Keratinocyte (primary cell): Measurements from ENCODE around the gene MAPK7. TPM values are rescaled to one million over a fixed set of nuclear protein-coding genes. Genes with fewer than 3 reads are reported as not detected.

Experiments used
- DNase-seq: peaks from one replicate; pipeline ENCODE4 v3.0.0-alpha.2; 2011; ENCODE audit warnings: low read depth, missing footprints, low spot score
- FAIRE-seq: peaks from 2 replicates; lab custom pipeline; 2011; peaks lifted over from hg19 to GRCh38; lab: Jason Lieb, UNC
- H2AFZ ChIP-seq: 2 replicates; pipeline ENCODE4 v1.6.0; 2012; ENCODE audit warnings: low read length, control low read depth, inconsistent platforms; ENCODE audit not compliant: control insufficient read depth
- H3K27ac ChIP-seq: 2 replicates; pipeline ENCODE4 v1.5.1; 2011; ENCODE audit warnings: low read length; ENCODE audit not compliant: control insufficient read depth, insufficient read depth
- H3K27me3 ChIP-seq: 3 replicates; pipeline ENCODE4 v1.6.0; 2011; ENCODE audit warnings: low read length; ENCODE audit not compliant: control insufficient read depth, insufficient read depth; ENCODE audit errors: extremely low read depth
- H3K36me3 ChIP-seq, 2 experiments: 2 replicates in 1 of 2; 3 replicates in 1 of 2; pipeline ENCODE4 v1.5.1; 2011; ENCODE audit warnings: low read length in 2 of 2, mild to moderate bottlenecking in 1 of 2; ENCODE audit not compliant: control insufficient read depth in 2 of 2, insufficient read depth in 2 of 2; ENCODE audit errors: extremely low read depth in 1 of 2
- H3K4me1 ChIP-seq: 3 replicates; pipeline ENCODE4 v1.5.1; 2011; ENCODE audit warnings: low read length; ENCODE audit not compliant: control insufficient read depth, insufficient read depth; ENCODE audit errors: extremely low read depth
- H3K4me2 ChIP-seq: 3 replicates; pipeline ENCODE4 v1.6.0; 2011; ENCODE audit warnings: low read depth, low read length; ENCODE audit not compliant: control insufficient read depth, insufficient read depth; ENCODE audit errors: extremely low read depth
- H3K4me3 ChIP-seq, 3 experiments: fragments of 200-600 bp in 1 of 3; sonication (generic) in 1 of 3; 2 replicates in 2 of 3; 3 replicates in 1 of 3; pipeline ENCODE4 v1.5.1; 2011 to 2016; ENCODE audit warnings: low read length in 3 of 3, mild to moderate bottlenecking in 3 of 3, control low read depth in 2 of 3, inconsistent platforms in 1 of 3, low read depth in 1 of 3, mixed read lengths in 1 of 3, mixed run types in 1 of 3, moderate library complexity in 1 of 3; ENCODE audit not compliant: control insufficient read depth in 2 of 3, insufficient read depth in 2 of 3; ENCODE audit errors: extremely low read depth in 1 of 3
- H3K79me2 ChIP-seq: 2 replicates; pipeline ENCODE4 v1.6.0; 2012; ENCODE audit warnings: low read length; ENCODE audit not compliant: control insufficient read depth, insufficient read depth
- H3K9ac ChIP-seq: 3 replicates; pipeline ENCODE4 v1.6.0; 2011; ENCODE audit warnings: low read length; ENCODE audit not compliant: control insufficient read depth, insufficient read depth; ENCODE audit errors: extremely low read depth
- H3K9me1 ChIP-seq: 3 replicates; pipeline ENCODE4 v1.6.0; 2011; ENCODE audit warnings: low read length; ENCODE audit not compliant: control insufficient read depth, insufficient read depth; ENCODE audit errors: extremely low read depth
- H3K9me3 ChIP-seq: 2 replicates; pipeline ENCODE4 v1.5.1; 2012; ENCODE audit warnings: low read depth, low read length; ENCODE audit not compliant: control insufficient read depth
- H4K20me1 ChIP-seq: 3 replicates; pipeline ENCODE4 v1.6.0; 2011; ENCODE audit warnings: low read length; ENCODE audit not compliant: control insufficient read depth, insufficient read depth; ENCODE audit errors: extremely low read depth
- CTCF ChIP-seq, 3 experiments: IDR thresholded peaks in 1 of 3; conservative IDR thresholded peaks in 1 of 3; optimal IDR thresholded peaks in 1 of 3; 2 replicates in 2 of 3; 3 replicates in 1 of 3; pipeline versions ENCODE3 to v1.5.1; 2011; ENCODE audit warnings: low read length in 3 of 3, mild to moderate bottlenecking in 3 of 3, moderate library complexity in 2 of 3, control low read depth in 1 of 3, inconsistent platforms in 1 of 3; ENCODE audit not compliant: insufficient read depth in 2 of 3; ENCODE audit errors: extremely low read depth in 1 of 3
- EZH2 ChIP-seq: IDR thresholded peaks from one replicate; pipeline ENCODE4 v1.6.1; 2012; ENCODE audit warnings: inconsistent platforms, mild to moderate bottlenecking, low read length, moderate library complexity
- dilution Hi-C: fragments of 300-500 bp; cut with MboI; formaldehyde crosslinking; loops from one replicate; pipeline ENCODE4 v1.7.0; 2020; ENCODE audit warnings: low sequenced_read_pairs; ENCODE audit not compliant: extremely low pct_ligation_motif_present
- polyA plus RNA-seq, 5 experiments: library from polyadenylated mRNA; depleted of rRNA in 3 of 5; stranded (reverse) in 3 of 5; stranded (forward) in 1 of 5; unstranded in 1 of 5; fragments of >200 nt; gene quantifications; 1 replicate in 1 of 5; 2 replicates in 3 of 5; 3 replicates in 1 of 5; pipeline versions ENCODE4 v1.2.1 to v1.2.3, GENCODE V29; 2011 to 2012; ENCODE audit warnings: missing spikeins in 2 of 5, low read depth in 1 of 5, low replicate concordance in 1 of 5

Gene MAPK7
- polyA plus RNA-seq, 1 donor (not counting 4 experiments of a cell fraction or from before 2014, with no cell fraction given): 4.3 TPM

GRCh38 chr17:19421219-19421618 is 42.9 kb downstream of the MAPK7 start:
- FAIRE-seq: no peak
- Histone ChIP-seq H3K9ac (no peak overlapping the region), H3K4me3 (no peak overlapping the region), H4K20me1 (no peaks in the 10 kb centered on the region), H3K36me3 (no peaks in the 10 kb centered on the region), H3K9me3 (no peaks in the 10 kb centered on the region), H3K79me2 (no peaks in the 10 kb centered on the region), H2AFZ (no peak overlapping the region), H3K9me1 (no peaks in the 10 kb centered on the region), H3K4me1 (no peaks in the 10 kb centered on the region), H3K4me2 (no peak overlapping the region), H3K27ac (no peak overlapping the region), H3K27me3 (peaks cover 2% of the 10 kb centered on the region)
- no peak for DNase-seq
- TF ChIP-seq EZH2 (no peak), CTCF (optimal IDR thresholded peaks at IDR 0.05 in 1 of 3, IDR thresholded peaks at IDR 0.05 in 1 of 3, conservative IDR thresholded peaks at IDR 0.05 in 1 of 3; ENCODE audit: extremely low read depth in 1 of 3, insufficient read depth in 2 of 3, low read length in 3 of 3) (no peak)
- dilution Hi-C loops: no loop called here

GRCh38 chr17:19421926-19422325 is 43.6 kb downstream of the MAPK7 start:
- no peaks in the 10 kb centered on the region for H3K79me2 ChIP-seq
- no peak overlapping the region for H3K9ac ChIP-seq
- no peaks in the 10 kb centered on the region for H3K9me1 ChIP-seq
- no peaks in the 10 kb centered on the region for H3K36me3 ChIP-seq
- no peaks in the 10 kb centered on the region for H4K20me1 ChIP-seq
- no peak overlapping the region for H2AFZ ChIP-seq
- H3K9me3 ChIP-seq: no peaks in the 10 kb centered on the region
- DNase-seq (no peak), FAIRE-seq (no peak)
- H3K27ac ChIP-seq: no peak overlapping the region
- no peak overlapping the region for H3K4me3 ChIP-seq
- dilution Hi-C loops: no loop called here
- no peaks in the 10 kb centered on the region for H3K27me3 ChIP-seq
- no peak overlapping the region for H3K4me2 ChIP-seq
- TF ChIP-seq EZH2 (no peak), CTCF (optimal IDR thresholded peaks at IDR 0.05 in 1 of 3, IDR thresholded peaks at IDR 0.05 in 1 of 3, conservative IDR thresholded peaks at IDR 0.05 in 1 of 3; ENCODE audit: extremely low read depth in 1 of 3, insufficient read depth in 2 of 3, low read length in 3 of 3) (no peak)
- no peaks in the 10 kb centered on the region for H3K4me1 ChIP-seq
